Breast epithelium (tissue), 3 donors: ENCODE results near the gene TBCE.

ENCODE experiments used
- CTCF ChIP-seq, 3 donors: fragments of 450-650 bp; IDR thresholded peaks; one replicate each; pipeline ENCODE4 v1.5.1; 2016 to 2017; ENCODE audit warnings: antibody characterized with exemption in 3 of 3, mild to moderate bottlenecking in 3 of 3, moderate library complexity in 3 of 3
- POLR2AphosphoS5 ChIP-seq, 3 donors: sonication (generic); formaldehyde crosslinking; IDR thresholded peaks; one replicate each; pipeline ENCODE4 v1.6.1; 2017; ENCODE audit warnings: antibody characterized with exemption in 3 of 3

DNA sequence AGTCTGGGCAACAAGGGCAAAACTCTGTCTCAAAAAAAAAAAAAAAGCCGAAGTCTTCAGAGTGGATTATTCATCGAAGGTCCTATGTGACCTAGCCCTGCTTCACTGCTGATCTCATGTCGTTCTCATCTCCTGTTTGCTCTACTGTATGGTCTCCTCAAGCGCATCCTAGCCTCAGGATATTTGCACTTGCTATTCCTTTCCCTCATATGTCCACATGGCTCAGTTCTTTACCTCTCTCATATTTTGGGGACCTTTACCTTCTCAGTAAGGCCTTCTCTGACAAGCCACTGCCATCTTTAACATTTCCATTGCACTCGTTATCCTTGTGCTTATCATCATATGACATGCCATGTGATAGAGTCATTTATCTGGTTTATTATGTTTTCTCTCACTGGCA lies 2.6 kb downstream of the TBCE start:
- TF ChIP-seq CTCF (IDR thresholded peaks at IDR 0.05) (no peak), POLR2AphosphoS5 (IDR thresholded peaks at IDR 0.05) (no peak)
